Measurements from ENCODE around the gene PHF20. TPM values are rescaled to one million over a fixed set of nuclear protein-coding genes. Genes with fewer than 3 reads are reported as not detected.
"Not testable (repeated sequence)": the region's sequence is repeated elsewhere in the genome, so short reads cannot be mapped to it uniquely, and the experiment has no call there.

The PHF20 gene
- total RNA-seq, 4 donors from 2014 or later = 42.0 to 55.9 (median 49.2) TPM

GRCh38 chr20:35887393-35888064, 115.7 kb downstream of the PHF20 start:
- no peak overlapping the region for H3K27ac ChIP-seq
- WGBS, 2 donors (ENCODE audit: low coverage in 1 of 2) = 93 to 95% methylated on average over 6 to 7 of the region's 8 CpGs

GRCh38 chr20:35888657-35889056, 116.8 kb downstream of the PHF20 start:
- no peak for ATAC-seq
- Histone ChIP-seq H3K9me3 (no peaks in the 10 kb centered on the region), H3K27ac (no peak overlapping the region), H3K4me3 (no peak overlapping the region), H3K4me1 (peaks cover 0 to 12% (median 3%) of the 10 kb centered on the region in 3 donors), H3K27me3 (no peaks in the 10 kb centered on the region), H3K36me3 (no peaks in the 10 kb centered on the region)
- no peak for TF ChIP-seq POLR2A (IDR thresholded peaks at IDR 0.05)
- 100% methylated on average over 1 of the region's 1 CpG; no CpG with 5 or more reads in 1 of the 2 donors for WGBS, 2 donors (ENCODE audit: low coverage in 1 of 2)

More at GRCh38 chr20:35887393-35888064, 115.7 kb downstream of the PHF20 start:
- H3K4me3 ChIP-seq = no peak overlapping the region
- TF ChIP-seq EP300 (IDR thresholded peaks at IDR 0.05) (no peak), CTCF (IDR thresholded peaks at IDR 0.05) (no peak), POLR2A (IDR thresholded peaks at IDR 0.05) (no peak), POLR2AphosphoS5 (IDR thresholded peaks at IDR 0.05) (no peak)
- no peak for ATAC-seq
- H3K4me1 ChIP-seq = peaks cover 0 to 16% (median 3%) of the 10 kb centered on the region in 3 donors
- H3K36me3 ChIP-seq = no peaks in the 10 kb centered on the region
- H3K9me3 ChIP-seq = no peaks in the 10 kb centered on the region
- no peaks in the 10 kb centered on the region for H3K27me3 ChIP-seq

- H3K27ac ChIP-seq = no peak overlapping the region
- peaks cover 0 to 9% of the 10 kb centered on the region in 2 donors for H3K36me3 ChIP-seq
- no peak for ATAC-seq
- H3K4me1 ChIP-seq = no peaks in the 10 kb centered on the region
- TF ChIP-seq POLR2AphosphoS5 (IDR thresholded peaks at IDR 0.05) (no peak), CTCF (IDR thresholded peaks at IDR 0.05) (no peak), EP300 (IDR thresholded peaks at IDR 0.05) (no peak), POLR2A (IDR thresholded peaks at IDR 0.05) (no peak)
- H3K4me3 ChIP-seq = no peak overlapping the region
- H3K27me3 ChIP-seq = no peaks in the 10 kb centered on the region
- H3K9me3 ChIP-seq = no peaks in the 10 kb centered on the region
- WGBS, 2 donors (ENCODE audit: low coverage in 1 of 2) = 90 to 95% methylated on average over 2 of the region's 2 CpGs
Observed at GRCh38 chr20:35891375-35891774, 119.6 kb downstream of the PHF20 start.

GRCh38 chr20:35892871-35893270, 121.1 kb downstream of the PHF20 start:
- Histone ChIP-seq H3K9me3 (no peaks in the 10 kb centered on the region), H3K36me3 (peaks cover 0 to 9% of the 10 kb centered on the region in 2 donors), H3K27ac (no peak overlapping the region), H3K4me3 (no peak overlapping the region), H3K27me3 (no peaks in the 10 kb centered on the region), H3K4me1 (no peaks in the 10 kb centered on the region)
- no peak for ATAC-seq
- WGBS, 2 donors (ENCODE audit: low coverage in 1 of 2) = 81 to 94% methylated on average over 3 of the region's 3 CpGs
- no peak for TF ChIP-seq CTCF (IDR thresholded peaks at IDR 0.05)
- TF ChIP-seq POLR2A (IDR thresholded peaks at IDR 0.05) = no peak
- no peak for TF ChIP-seq POLR2AphosphoS5 (IDR thresholded peaks at IDR 0.05)
- TF ChIP-seq EP300 (IDR thresholded peaks at IDR 0.05) = no peak

GRCh38 chr20:35893942-35894341, 122.1 kb downstream of the PHF20 start:
- WGBS, 2 donors (ENCODE audit: low coverage in 1 of 2) = 88 to 95% methylated on average over 3 of the region's 3 CpGs

GRCh38 chr20:35895516-35895915, 123.7 kb downstream of the PHF20 start:
- not testable (repeated sequence) for ATAC-seq, H3K4me1 ChIP-seq, H3K9me3 ChIP-seq, H3K27me3 ChIP-seq, H3K4me3 ChIP-seq, H3K27ac ChIP-seq
- WGBS, 2 donors (ENCODE audit: low coverage in 1 of 2) = 79 to 89% methylated on average over 5 to 7 of the region's 7 CpGs
- H3K36me3 ChIP-seq = peaks cover 0 to 27% of the 10 kb centered on the region in 2 donors

More at GRCh38 chr20:35893942-35894341, 122.1 kb downstream of the PHF20 start:
- H3K4me3 ChIP-seq = no peak overlapping the region
- no peaks in the 10 kb centered on the region for H3K27me3 ChIP-seq
- H3K9me3 ChIP-seq = no peaks in the 10 kb centered on the region
- TF ChIP-seq EP300 (IDR thresholded peaks at IDR 0.05) (no peak), POLR2A (IDR thresholded peaks at IDR 0.05) (no peak), CTCF (IDR thresholded peaks at IDR 0.05) (no peak), POLR2AphosphoS5 (IDR thresholded peaks at IDR 0.05) (no peak)
- no peaks in the 10 kb centered on the region for H3K4me1 ChIP-seq
- peaks cover 0 to 13% of the 10 kb centered on the region in 2 donors for H3K36me3 ChIP-seq
- no peak overlapping the region for H3K27ac ChIP-seq
- ATAC-seq = no peak

Data from gastroesophageal sphincter (tissue), 4 donors.